Fibroblast of lung (primary cell): ENCODE results near the gene RABEP1.

ENCODE experiments used
- EZH2 ChIP-seq: IDR thresholded peaks from 2 replicates; pipeline ENCODE4 v1.5.1; 2012; ENCODE audit warnings: low read length, control low read depth, mild to moderate bottlenecking; ENCODE audit errors: missing control alignments
- TF ChIP-seq, protein P1 (sequence below), 2 donors: IDR thresholded peaks in 1 of 2; conservative IDR thresholded peaks in 1 of 2; 1 replicate in 1 of 2; 2 replicates in 1 of 2; pipeline ENCODE4 v1.5.1; 2011 to 2012; ENCODE audit warnings: low read length in 2 of 2, control low read depth in 1 of 2, inconsistent platforms in 1 of 2, low read depth in 1 of 2, mild to moderate bottlenecking in 1 of 2

DNA sequence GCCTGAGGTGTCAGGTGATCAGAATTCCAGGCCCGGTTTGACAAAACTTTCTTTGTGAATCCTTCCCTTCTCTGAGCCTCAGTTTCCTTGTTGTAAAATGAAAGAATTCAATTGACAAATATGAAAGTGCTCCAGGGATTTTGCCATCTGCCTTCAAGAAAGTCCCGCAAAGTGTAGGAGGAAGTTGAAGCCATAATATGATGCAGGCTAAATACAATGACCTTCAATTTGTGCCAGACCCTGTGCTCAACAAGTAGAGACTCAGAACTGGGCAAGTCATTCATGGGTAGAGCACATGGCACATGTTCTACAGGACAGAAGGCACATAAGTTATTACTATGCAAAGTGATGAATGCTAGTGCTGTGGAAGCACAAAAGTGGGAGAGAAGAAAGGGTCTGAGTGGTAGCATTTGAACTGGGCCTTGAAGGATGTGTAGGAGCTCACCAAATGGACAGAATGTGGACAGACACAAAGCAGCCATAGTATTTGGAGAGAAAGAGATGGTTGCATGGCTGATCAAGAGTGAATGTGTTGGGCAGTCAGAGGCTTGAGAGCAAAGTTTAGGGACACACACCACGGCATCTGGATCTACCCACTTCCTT, 45.0 kb upstream of the RABEP1 start:
- TF ChIP-seq, protein P1, sequence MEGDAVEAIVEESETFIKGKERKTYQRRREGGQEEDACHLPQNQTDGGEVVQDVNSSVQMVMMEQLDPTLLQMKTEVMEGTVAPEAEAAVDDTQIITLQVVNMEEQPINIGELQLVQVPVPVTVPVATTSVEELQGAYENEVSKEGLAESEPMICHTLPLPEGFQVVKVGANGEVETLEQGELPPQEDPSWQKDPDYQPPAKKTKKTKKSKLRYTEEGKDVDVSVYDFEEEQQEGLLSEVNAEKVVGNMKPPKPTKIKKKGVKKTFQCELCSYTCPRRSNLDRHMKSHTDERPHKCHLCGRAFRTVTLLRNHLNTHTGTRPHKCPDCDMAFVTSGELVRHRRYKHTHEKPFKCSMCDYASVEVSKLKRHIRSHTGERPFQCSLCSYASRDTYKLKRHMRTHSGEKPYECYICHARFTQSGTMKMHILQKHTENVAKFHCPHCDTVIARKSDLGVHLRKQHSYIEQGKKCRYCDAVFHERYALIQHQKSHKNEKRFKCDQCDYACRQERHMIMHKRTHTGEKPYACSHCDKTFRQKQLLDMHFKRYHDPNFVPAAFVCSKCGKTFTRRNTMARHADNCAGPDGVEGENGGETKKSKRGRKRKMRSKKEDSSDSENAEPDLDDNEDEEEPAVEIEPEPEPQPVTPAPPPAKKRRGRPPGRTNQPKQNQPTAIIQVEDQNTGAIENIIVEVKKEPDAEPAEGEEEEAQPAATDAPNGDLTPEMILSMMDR (conservative IDR thresholded peaks at IDR 0.05 in 1 of 2, IDR thresholded peaks at IDR 0.05 in 1 of 2; ENCODE audit: low read depth in 1 of 2, low read length in 2 of 2), result no peak
- no peak for TF ChIP-seq EZH2
